RWPE1 (cell line): ENCODE results near the gene STAP2.

Experiments
- CTCF ChIA-PET: fragments of 350-600 bp; sonication (Branson Sonifier 250); formaldehyde crosslinking; extraction: SDS; loops from one replicate; lab custom pipeline; 2021; lab: Yijun Ruan, JAX
- POLR2A ChIA-PET: fragments of 400-600 bp; formaldehyde crosslinking; extraction: SDS; loops from one replicate; lab custom pipeline; 2020; ENCODE audit warnings: antibody characterized with exemption; ENCODE audit not compliant: low non-redundant PET; lab: Yijun Ruan, JAX
- DNase-seq: peaks from one replicate; pipeline ENCODE4 v3.0.0; 2012; ENCODE audit warnings: low spot score
- H3K27ac ChIP-seq: fragments of 450-650 bp; 2 replicates; pipeline ENCODE4 v1.5.1; 2017
- CTCF ChIP-seq: fragments of 450-650 bp; conservative IDR thresholded peaks from 2 replicates; pipeline ENCODE4 v1.5.1; 2017; ENCODE audit warnings: low read depth, mild to moderate bottlenecking

STAP2 gene

GRCh38 chr19:4358709-4359626 lies 20.3 kb upstream of the STAP2 start:
- ChIA-PET CTCF (interaction anchor here (0.5 to 1.0 kb wide), 4 partner anchors 11 to 278 kb away, joined by 3 to 5 read pairs (median 4); no protein-coding TSS in a partner anchor), POLR2A (no interaction called here)
- no peak for DNase-seq
- peak overlapping the region; percentile 51 for H3K27ac ChIP-seq
- no peak for TF ChIP-seq CTCF

- H3K27ac ChIP-seq, result peak overlapping the region; percentile 51
- TF ChIP-seq CTCF, result no peak
- CTCF ChIA-PET, result interaction anchor here (1.0 kb wide), 1 partner anchor 91 kb away, joined by 5 read pairs; no protein-coding TSS in a partner anchor
- no peak for DNase-seq
- POLR2A ChIA-PET, result no interaction called here
These were observed 19.3 kb upstream of the STAP2 start for GRCh38 chr19:4357921-4358326.

- POLR2A ChIA-PET, result no interaction called here
- no peak for TF ChIP-seq CTCF
- CTCF ChIA-PET, result interaction anchor here (1.0 kb wide), 1 partner anchor 90 kb away, joined by 5 read pairs; no protein-coding TSS in a partner anchor
- peak overlapping the region; percentile 51 for H3K27ac ChIP-seq
- DNase-seq, result no peak
These were observed 18.6 kb upstream of the STAP2 start for GRCh38 chr19:4357095-4357797.

GRCh38 chr19:4354897-4355296 lies 16.3 kb upstream of the STAP2 start:
- CTCF ChIA-PET, result no interaction called here
- TF ChIP-seq CTCF, result no peak
- no peak for DNase-seq
- POLR2A ChIA-PET, result no interaction called here
- peak overlapping the region; percentile 34 for H3K27ac ChIP-seq

GRCh38 chr19:4354282-4354681 lies 15.7 kb upstream of the STAP2 start:
- TF ChIP-seq CTCF, result no peak
- POLR2A ChIA-PET, result interaction anchor here (0.6 kb wide), 1 partner anchor 11 kb away, joined by 4 read pairs; the partner anchor contains the start of gene MPND
- CTCF ChIA-PET, result interaction anchor here (0.6 kb wide), 2 partner anchors 43 to 157 kb away, joined by 3 read pairs; no protein-coding TSS in a partner anchor
- no peak for DNase-seq
- peak overlapping the region; percentile 34 for H3K27ac ChIP-seq

- peak overlapping the region; percentile 38 for H3K27ac ChIP-seq
- DNase-seq, result peak; percentile 36
- CTCF ChIA-PET, result interaction anchor here (0.7 to 2.0 kb wide), 9 partner anchors 8 to 119 kb away, joined by 3 to 10 read pairs (median 6); no protein-coding TSS in a partner anchor
- peak; percentile 81 for TF ChIP-seq CTCF
- POLR2A ChIA-PET, result interaction anchor here (0.7 kb wide), 1 partner anchor 55 kb away, joined by 5 read pairs; no protein-coding TSS in a partner anchor
These were observed 14.1 kb upstream of the STAP2 start for GRCh38 chr19:4352701-4353121.
